ENCODE measurements around the gene ZNF200.
A peak's percentile ranks its signal among the peaks of the same experiment; 100 is the strongest.
"Not testable (repeated sequence)": the region's sequence is repeated elsewhere in the genome, so short reads cannot be mapped to it uniquely, and the experiment has no call there.

ZNF200 gene

DNA sequence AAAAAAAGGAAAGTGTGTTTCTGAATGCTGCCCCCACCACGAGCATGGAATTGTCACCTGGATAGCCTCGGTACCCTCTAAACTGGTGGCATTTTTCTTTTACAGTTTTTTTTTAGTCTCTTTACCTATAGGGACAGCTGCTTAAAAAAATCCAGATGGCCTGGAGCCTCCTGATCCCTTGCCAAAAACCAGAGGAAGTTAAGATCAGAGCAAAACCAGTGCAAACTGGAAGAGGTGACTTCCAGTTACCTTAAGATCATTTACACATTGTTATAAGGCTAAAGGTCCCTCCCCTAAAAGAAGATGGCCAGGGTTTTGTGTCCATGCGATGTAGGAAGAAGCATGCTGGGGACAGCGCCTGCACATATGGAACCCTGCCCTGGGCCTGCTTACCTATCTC lies 18.0 kb upstream of the ZNF200 start:
- DNase-seq: no peak

- DNase-seq: no peak
These were observed 14.5 kb upstream of the ZNF200 start for GRCh38 chr16:3249451-3249850.

- no peak for DNase-seq
These were observed 14.1 kb upstream of the ZNF200 start for GRCh38 chr16:3249020-3249419.

DNA sequence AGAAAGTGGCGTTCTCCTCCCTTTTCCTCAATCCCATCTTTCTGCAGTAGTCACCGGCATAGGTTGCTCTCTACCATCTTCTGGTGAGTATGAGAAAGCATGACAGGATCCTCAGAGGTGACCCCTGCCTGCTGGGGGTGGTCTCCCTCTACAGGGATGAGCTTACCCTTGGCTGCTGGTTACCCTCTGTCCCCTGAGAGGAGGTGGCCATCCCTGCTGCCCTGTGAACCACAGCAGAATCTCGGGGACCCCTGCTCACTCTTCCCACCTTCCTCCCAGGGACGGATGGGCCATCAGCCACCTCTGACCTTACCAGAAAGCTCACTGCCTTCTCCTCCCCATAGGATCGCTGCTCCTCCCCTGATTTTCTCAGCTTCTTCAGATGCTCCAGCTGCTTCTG lies 13.6 kb upstream of the ZNF200 start:
- no peak for DNase-seq

DNA sequence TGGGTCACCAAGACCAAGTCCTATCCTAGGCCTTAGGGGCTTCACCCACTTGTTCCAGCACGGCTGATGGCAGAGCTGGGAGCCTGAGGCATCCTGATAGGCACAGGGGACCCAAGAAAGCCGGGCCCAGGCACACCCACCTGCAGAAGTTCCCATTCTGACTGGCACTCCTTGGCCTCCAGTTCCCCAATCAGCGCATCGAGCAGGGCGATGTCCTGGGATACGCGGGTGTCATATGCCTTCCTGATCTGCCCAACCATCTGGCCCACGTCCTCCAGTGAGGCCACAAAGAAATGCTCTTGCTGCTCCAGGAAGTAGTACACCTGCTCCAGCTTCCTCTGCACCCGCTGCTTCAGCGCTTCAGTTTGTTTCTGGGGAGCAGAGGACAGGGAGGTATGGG lies 11.9 kb upstream of the ZNF200 start:
- peak in 1 of 2 experiments; percentile 1 for DNase-seq

DNA sequence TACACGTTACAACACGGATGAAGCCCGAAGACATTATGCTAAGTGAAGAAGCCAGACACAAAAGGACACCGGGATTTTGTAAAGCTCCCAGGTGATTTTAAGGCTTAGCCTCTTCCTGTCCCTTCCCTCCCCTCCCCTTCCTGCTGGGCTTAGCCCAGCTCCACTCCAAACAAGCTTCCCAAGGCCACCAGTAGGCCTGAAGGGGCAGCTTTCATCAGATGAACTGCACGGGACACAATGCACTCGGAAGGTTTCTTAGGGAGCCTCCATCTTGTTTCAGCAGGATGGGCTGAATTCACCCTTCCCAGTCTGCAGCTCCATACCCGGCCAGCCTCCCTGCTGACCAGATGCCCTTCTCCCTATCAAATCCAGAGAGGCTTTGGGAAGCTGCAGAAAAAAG lies 11.0 kb upstream of the ZNF200 start:
- DNase-seq: no peak

DNA sequence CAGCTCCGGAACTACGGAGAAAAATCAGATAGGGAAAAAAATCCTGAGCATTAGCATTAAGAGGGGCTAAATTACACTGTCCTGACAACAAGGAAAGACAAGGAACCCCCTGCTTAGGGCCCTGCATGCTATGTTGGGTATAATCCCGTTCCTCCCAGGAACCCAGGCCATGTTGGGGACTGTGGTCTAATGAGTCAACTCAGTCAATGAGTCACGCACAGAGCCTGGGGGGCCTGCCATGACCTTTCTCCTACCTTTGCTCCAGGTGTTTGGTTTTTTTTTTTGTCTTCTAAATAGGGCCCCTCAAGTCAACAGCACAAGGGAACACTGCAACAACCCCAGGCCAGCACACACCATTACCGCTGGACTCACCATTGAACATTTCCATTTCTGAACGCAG lies 8.9 kb upstream of the ZNF200 start:
- DNase-seq: no peak

DNA sequence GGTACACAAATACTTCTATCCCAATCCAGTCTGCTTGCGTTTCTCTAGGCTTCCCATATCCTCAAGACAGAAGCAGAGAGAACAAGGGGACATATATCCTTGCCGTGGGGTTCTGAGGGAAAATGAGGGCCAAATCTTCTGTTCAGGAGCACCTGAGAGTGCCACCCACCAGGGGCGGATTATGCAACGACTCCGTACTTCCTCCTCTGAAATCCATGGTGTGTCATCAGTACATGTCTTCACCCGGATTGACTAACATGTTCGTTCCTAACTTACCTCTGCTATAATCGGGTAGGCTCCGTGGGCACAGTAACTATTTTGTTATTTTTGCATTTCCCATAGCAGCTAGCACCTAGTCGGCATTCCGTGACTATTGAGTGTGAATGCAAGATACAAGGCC lies 7.8 kb upstream of the ZNF200 start:
- no peak for DNase-seq

GRCh38 chr16:3241761-3242160 lies 6.8 kb upstream of the ZNF200 start:
- no peak for DNase-seq

DNA sequence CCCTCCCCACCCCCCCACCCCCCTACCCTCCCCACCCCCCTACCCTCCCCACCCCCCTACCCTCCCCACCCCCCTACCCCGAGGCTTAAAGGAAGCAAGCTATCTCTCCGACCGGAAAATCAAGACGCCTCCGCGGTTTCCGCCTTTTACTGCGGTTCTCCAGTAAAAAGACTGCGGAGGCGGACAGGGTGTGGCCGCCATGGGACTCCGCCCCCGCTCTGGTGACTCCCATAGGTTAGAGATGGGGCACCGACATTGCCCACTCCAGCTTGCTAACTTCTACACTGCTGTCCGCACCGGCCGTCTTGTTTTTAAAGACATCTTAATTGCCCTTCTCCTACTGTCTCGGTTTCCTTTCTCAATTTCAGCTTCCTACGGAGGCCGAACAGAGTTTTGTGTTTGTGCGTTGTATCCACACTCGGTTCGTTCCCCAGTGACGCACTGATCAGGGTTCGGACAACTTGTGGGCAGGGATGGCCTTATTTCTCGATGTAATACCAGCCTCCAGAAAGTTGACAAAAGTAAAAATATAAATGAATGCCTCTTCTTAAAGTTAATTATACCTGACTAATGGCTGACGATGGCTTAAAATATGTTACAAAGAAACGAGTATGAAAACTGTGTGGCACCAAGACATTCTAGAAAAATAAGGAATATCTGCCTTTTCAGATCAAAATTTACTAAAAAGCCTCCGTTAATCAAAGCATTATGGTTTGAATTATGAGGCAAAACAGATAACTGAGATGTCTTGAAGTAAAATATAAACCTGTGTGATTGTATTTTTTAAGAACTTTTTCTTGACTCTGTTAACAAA lies 1.1 kb upstream of the ZNF200 start:
- peak in 1 of 2 experiments; percentile 3 for DNase-seq

DNA sequence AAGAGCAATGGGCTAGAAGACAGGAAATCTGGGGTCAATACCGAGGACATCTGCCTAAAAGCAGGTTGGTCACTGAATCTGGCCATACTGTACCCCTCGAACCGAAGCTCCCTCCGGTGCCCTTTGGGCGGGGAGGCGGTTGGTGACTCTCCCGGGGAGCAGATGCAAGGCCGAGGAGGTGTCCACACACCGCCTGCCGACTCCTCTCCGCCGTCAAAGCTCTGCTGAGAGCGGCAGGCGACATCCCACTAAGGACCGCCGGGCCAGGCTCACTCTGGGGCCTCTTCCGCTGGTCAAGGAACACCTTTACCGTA lies 458 bp downstream of the ZNF200 start:
- no peak for DNase-seq

DNA sequence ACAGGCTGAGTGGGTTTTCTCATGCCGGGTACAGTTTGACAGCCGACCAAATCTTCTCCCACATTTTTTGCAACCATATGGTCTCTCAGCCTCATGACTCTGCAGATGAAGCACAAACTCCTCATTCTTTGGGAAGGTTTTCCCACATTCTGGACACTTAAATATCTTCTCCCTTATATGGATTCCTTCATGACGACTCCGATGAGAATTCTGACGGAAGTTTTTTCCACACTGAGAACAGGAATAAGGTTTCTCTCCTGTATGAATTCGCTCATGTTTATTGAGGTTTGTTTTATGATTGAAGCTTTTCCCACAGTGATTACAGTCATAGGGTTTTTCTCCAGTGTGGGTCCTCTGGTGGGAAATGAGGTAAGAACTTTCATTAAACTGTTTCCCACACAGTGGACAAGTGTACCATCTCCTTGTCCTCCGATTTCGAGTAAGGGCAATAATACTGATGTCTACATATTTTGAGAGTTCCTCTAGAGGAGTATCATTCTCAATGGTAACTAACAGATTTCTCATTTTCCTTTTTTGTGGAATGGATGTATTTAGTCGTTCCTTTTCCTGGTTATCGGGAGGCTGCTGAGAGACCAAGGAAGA lies 10.9 kb downstream of the ZNF200 start:
- no peak for DNase-seq

DNA sequence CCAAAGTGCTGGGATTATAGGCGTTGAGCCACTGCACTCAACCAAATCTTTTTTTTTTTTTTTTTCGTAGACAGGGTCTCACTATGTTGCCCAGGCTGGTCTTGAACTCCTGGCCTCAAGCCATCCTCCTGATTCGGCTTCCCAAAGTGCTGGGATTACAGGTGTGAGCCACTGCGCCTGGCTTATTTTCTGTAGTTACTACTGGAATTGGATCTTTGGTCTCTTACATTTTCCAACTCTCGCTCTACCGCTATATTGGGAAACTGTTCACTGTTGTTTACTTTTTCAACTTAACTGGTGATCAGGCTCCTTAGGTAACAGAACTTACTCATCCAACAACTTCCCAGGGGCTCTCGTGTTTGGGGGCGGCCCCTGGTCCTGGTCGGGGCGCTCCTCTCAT lies 14.1 kb downstream of the ZNF200 start:
- DNase-seq: no peak

- DNase-seq: no peak
These were observed 18.7 kb downstream of the ZNF200 start for GRCh38 chr16:3216263-3216640.

- no peak for DNase-seq
These were observed 19.2 kb downstream of the ZNF200 start for GRCh38 chr16:3215601-3216262.

DNA sequence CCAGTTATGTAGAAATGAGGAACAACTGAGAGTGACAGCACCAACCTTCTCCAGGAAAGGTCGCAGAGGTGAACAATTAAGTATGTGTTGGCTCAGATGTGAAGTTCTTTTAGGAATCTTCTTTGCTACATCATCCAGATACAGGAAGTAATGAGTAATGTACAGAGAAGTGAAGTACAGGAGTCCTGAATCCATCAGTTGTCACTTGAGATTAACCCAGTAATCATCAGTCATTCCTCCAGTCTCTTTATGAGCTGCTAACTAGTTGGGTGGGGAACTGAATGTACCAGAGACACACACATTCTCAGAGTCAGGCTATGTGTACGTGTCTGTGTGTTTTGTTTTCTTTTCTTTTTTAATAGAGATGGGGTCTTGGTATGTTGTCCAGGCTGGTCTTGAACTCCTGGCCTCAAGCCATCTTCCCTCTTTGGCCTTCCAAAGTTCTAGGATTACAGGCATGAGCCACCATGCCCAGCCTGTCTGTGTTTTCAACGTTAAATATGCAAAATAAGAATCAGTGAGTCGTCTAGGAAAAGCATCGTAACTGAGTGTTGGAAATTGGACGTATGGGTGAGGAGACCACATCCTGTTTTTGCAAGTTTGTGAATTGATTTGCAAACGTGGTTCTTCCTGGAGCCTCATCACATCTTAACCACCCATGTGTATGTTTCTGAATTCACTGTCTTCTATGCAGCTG lies 19.9 kb downstream of the ZNF200 start:
- no peak for DNase-seq

DNA sequence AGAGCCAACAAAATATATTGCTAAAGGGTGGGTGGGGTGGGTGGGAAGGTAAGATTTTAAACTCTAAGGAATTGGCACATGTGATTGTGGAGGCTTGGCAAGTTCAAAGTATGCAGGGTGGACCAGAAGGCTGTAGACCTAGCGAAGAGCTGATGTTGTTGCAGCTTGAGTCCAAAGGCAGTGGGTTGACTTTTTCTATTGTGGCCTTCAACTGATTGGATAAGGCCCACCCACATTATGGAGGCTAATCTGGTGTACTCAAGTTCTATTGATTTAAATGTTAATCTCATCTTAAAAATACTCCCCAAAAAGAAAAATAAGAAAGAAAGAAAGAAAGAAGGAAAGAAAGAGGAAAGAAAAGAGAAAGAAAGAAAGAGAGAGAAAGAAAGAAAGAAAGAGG lies 22.4 kb downstream of the ZNF200 start:
- DNase-seq: no peak

DNA sequence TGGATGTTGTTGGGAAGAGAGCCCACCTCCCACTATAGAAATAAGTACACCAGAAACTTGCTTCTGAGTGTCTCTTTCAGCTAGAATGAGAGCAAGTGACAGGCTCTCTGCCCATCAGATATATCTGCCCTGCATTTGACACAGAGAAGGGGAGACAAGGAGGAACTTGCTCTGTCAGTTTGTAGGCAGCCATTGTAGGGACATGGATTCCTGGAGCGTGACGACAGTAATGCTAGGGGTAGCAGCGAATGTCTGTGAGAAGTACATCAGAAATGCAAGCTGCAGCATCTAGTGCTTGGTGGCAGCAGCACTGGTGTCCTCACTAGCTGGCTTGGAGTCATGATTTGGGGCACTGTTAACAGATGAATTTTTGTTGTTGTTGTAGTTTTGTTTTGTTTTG lies 23.0 kb downstream of the ZNF200 start:
- DNase-seq: no peak

- DNase-seq: no peak
These were observed 27.6 kb downstream of the ZNF200 start for GRCh38 chr16:3207086-3207953.

- DNase-seq: not testable (repeated sequence)
These were observed 29.0 kb downstream of the ZNF200 start for GRCh38 chr16:3205939-3206338.

- no peak for DNase-seq
These were observed 31.9 kb downstream of the ZNF200 start for GRCh38 chr16:3202903-3203539.

- no peak for DNase-seq
These were observed 36.5 kb downstream of the ZNF200 start for GRCh38 chr16:3198334-3199072.
